Right ventricle myocardium superior (tissue), 1 donor: ENCODE measurements around the gene HFM1. TPM values are rescaled to one million over a fixed set of nuclear protein-coding genes. Genes with fewer than 3 reads are reported as not detected.
"Not testable (repeated sequence)": the region's sequence is repeated elsewhere in the genome, so short reads cannot be mapped to it uniquely, and the experiment has no call there.

Experiments
- ATAC-seq: fragments of 200-7000 bp; cut with Tn5 transposase; one replicate; pipeline ENCODE4 v1.9.1; 2020; ENCODE audit warnings: mild to moderate bottlenecking; ENCODE audit not compliant: poor library complexity
- DNase-seq: peaks from one replicate; pipeline ENCODE4 v3.0.0-alpha.2; 2020
- intact Hi-C: fragments of 100-400 bp; cut with DNase I; formaldehyde crosslinking; loops from one replicate; pipeline ENCODE4 v1.11.2; 2022
- long read RNA-seq: library from polyadenylated mRNA; unstranded; transcript quantifications from one replicate; pipeline ENCODE4 v2.0.0, GENCODE V29; 2021
- total RNA-seq: library from RNA; stranded (reverse); fragmentation: NEBNext Ultra II Directional; extraction: Animal tissue kit (Norgen Biotek cat#: 25700); gene quantifications from one replicate; pipeline ENCODE4 v1.2.1, GENCODE V29; 2021
- donor health status: DM: no; HTN: yes; CAD: no; lungs with severe emphysema.

The HFM1 gene
- total RNA-seq = 2.1 TPM
- long read RNA-seq, partial matches to known transcripts = 0 of 1 reads
- long read RNA-seq, other reads (novel, unspliced or antisense) = 1 of 1 reads

- ATAC-seq (peak; percentile 100), DNase-seq (peak; percentile 92)
- intact Hi-C loops = loop anchor here (5.0 kb wide), 1 partner anchor 122 kb away; no protein-coding TSS in a partner anchor
These were observed at the start of gene HFM1 for GRCh38 chr1:91404151-91405012. TSS of gene HFM1 (minus strand) at chr1:91404837. CDS start at chr1:91401082, 3,755 bp downstream.

GRCh38 chr1:91454136-91454535, 49.5 kb upstream of the HFM1 start:
- intact Hi-C loops = no loop called here
- ATAC-seq (no peak), DNase-seq (no peak)

GRCh38 chr1:91450260-91450659, 45.6 kb upstream of the HFM1 start:
- ATAC-seq = no peak
- no peak for DNase-seq
- intact Hi-C loops = no loop called here

- intact Hi-C loops, DNase-seq, ATAC-seq: not testable (repeated sequence)
These were observed 43.1 kb upstream of the HFM1 start for GRCh38 chr1:91447782-91448181.

- ATAC-seq, intact Hi-C loops, DNase-seq: not testable (repeated sequence)
These were observed 37.3 kb upstream of the HFM1 start for GRCh38 chr1:91441980-91442379.

GRCh38 chr1:91440847-91441246, 36.2 kb upstream of the HFM1 start:
- intact Hi-C loops = no loop called here
- ATAC-seq = no peak
- no peak for DNase-seq

- no peak for ATAC-seq
- DNase-seq = no peak
- intact Hi-C loops = no loop called here
These were observed 34.4 kb upstream of the HFM1 start for GRCh38 chr1:91439016-91439415.

- DNase-seq (no peak), ATAC-seq (no peak)
- intact Hi-C loops = no loop called here
These were observed 23.7 kb upstream of the HFM1 start for GRCh38 chr1:91428182-91428798.

- intact Hi-C loops = no loop called here
- DNase-seq (no peak), ATAC-seq (no peak)
These were observed 23.1 kb upstream of the HFM1 start for GRCh38 chr1:91427741-91428140.

- ATAC-seq, DNase-seq, intact Hi-C loops: not testable (repeated sequence)
These were observed 17.9 kb upstream of the HFM1 start for GRCh38 chr1:91422523-91422922.

GRCh38 chr1:91412371-91412770, 7.7 kb upstream of the HFM1 start:
- no peak for ATAC-seq
- intact Hi-C loops = no loop called here
- no peak for DNase-seq

- DNase-seq (no peak), ATAC-seq (no peak)
- intact Hi-C loops = no loop called here
These were observed 2.2 kb upstream of the HFM1 start for GRCh38 chr1:91406773-91407389.

GRCh38 chr1:91402023-91402422, 2.6 kb downstream of the HFM1 start:
- no peak for DNase-seq
- intact Hi-C loops = loop anchor here (5.0 kb wide), 1 partner anchor 120 kb away; no protein-coding TSS in a partner anchor

GRCh38 chr1:91400133-91400725, 4.4 kb downstream of the HFM1 start:
- no peak for DNase-seq
- intact Hi-C loops = loop anchor here (5.0 kb wide), 1 partner anchor 118 kb away; no protein-coding TSS in a partner anchor
- no peak for ATAC-seq

More at GRCh38 chr1:91402023-91402422, 2.6 kb downstream of the HFM1 start:
- no peak for ATAC-seq

- intact Hi-C loops = no loop called here
- DNase-seq (no peak), ATAC-seq (no peak)
These were observed 6.3 kb downstream of the HFM1 start for GRCh38 chr1:91398291-91398690.

- DNase-seq (no peak), ATAC-seq (no peak)
- intact Hi-C loops = no loop called here
These were observed 7.0 kb downstream of the HFM1 start for GRCh38 chr1:91397605-91398004.

- ATAC-seq (no peak), DNase-seq (no peak)
- intact Hi-C loops = no loop called here
These were observed 11.6 kb downstream of the HFM1 start for GRCh38 chr1:91393042-91393441.

GRCh38 chr1:91386109-91386508, 18.5 kb downstream of the HFM1 start:
- intact Hi-C loops = no loop called here
- ATAC-seq = no peak
- DNase-seq = no peak

- intact Hi-C loops = no loop called here
- no peak for ATAC-seq
- DNase-seq = no peak
These were observed 21.2 kb downstream of the HFM1 start for GRCh38 chr1:91383456-91383855.
